ENCODE data around the gene RHBDD2. TPM values are rescaled to one million over a fixed set of nuclear protein-coding genes. Genes with fewer than 3 reads are reported as not detected.
"Not testable (repeated sequence)": the region's sequence is repeated elsewhere in the genome, so short reads cannot be mapped to it uniquely, and the experiment has no call there.

Gene RHBDD2
- total RNA-seq, 3 donors from 2014 or later = 43.9 to 50.5 (median 47.3) TPM

DNA sequence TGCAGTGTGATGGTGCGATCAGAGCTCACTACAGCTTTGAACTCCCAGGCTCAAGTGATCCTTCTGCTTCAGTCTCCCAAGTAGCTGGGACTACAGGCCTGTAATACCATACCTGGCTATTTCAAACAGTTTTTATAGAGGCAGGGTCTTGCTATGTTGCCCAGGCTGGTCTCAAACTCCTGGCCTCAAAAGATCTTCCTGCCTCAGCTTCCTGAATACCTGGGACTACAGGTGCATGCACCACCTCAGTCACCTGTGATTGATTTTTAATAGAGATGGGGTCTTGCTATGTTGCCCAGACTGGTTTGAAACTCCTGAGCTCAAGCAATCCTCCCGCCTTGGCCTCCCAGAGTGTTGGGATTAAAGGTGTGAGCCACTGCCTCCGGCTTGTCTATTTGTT lies 38.8 kb upstream of the RHBDD2 start:
- H3K36me3 ChIP-seq (ENCODE audit: low read depth) = no peaks in the 10 kb centered on the region
- ATAC-seq (no peak), DNase-seq (no peak)
- intact Hi-C loops (cut with DNase I, micrococcal nuclease) = no loop called here
- H3K4me3 ChIP-seq = no peak overlapping the region
- H3K9me3 ChIP-seq = no peaks in the 10 kb centered on the region
- no peaks in the 10 kb centered on the region for H3K4me1 ChIP-seq (ENCODE audit: low read depth)
- TF ChIP-seq, protein P1, sequence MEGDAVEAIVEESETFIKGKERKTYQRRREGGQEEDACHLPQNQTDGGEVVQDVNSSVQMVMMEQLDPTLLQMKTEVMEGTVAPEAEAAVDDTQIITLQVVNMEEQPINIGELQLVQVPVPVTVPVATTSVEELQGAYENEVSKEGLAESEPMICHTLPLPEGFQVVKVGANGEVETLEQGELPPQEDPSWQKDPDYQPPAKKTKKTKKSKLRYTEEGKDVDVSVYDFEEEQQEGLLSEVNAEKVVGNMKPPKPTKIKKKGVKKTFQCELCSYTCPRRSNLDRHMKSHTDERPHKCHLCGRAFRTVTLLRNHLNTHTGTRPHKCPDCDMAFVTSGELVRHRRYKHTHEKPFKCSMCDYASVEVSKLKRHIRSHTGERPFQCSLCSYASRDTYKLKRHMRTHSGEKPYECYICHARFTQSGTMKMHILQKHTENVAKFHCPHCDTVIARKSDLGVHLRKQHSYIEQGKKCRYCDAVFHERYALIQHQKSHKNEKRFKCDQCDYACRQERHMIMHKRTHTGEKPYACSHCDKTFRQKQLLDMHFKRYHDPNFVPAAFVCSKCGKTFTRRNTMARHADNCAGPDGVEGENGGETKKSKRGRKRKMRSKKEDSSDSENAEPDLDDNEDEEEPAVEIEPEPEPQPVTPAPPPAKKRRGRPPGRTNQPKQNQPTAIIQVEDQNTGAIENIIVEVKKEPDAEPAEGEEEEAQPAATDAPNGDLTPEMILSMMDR (IDR thresholded peaks at IDR 0.05) = no peak

DNA sequence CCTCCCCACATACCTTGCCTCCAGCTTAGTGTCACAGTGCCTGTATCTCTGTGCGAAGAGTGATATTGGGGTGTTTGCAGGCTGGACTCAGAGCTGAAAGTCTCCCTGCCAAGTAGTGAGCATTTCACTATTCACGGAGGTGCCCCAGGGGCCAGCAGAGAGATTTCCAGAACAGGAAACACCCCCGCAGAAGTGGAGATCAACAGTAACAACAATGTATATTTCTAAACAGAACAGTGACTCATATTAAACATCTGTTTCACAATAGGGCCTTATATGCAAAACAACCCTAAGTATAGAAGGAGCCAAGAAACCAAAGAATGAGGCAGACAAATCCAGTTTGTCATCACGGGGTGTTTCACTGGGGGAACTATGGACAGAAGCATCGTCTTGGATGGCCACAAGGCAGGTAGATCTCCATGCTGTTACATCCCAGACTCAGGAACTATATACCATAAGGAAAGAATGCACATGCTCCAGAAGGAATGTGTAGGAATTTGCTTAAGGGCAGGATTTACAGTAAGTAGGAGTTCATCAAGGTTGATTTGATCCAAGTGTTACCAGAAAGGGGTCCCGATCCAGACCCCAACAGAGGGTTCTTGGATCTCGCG lies 35.9 kb upstream of the RHBDD2 start:
- TF ChIP-seq, protein P1 (IDR thresholded peaks at IDR 0.05) = no peak
- intact Hi-C loops (cut with DNase I, micrococcal nuclease) = no loop called here
- DNase-seq = no peak
- no peak overlapping the region for H3K4me3 ChIP-seq
- no peaks in the 10 kb centered on the region for H3K9me3 ChIP-seq
- no peaks in the 10 kb centered on the region for H3K36me3 ChIP-seq (ENCODE audit: low read depth)
- ATAC-seq = peak; percentile 77
- no peaks in the 10 kb centered on the region for H3K4me1 ChIP-seq (ENCODE audit: low read depth)

DNA sequence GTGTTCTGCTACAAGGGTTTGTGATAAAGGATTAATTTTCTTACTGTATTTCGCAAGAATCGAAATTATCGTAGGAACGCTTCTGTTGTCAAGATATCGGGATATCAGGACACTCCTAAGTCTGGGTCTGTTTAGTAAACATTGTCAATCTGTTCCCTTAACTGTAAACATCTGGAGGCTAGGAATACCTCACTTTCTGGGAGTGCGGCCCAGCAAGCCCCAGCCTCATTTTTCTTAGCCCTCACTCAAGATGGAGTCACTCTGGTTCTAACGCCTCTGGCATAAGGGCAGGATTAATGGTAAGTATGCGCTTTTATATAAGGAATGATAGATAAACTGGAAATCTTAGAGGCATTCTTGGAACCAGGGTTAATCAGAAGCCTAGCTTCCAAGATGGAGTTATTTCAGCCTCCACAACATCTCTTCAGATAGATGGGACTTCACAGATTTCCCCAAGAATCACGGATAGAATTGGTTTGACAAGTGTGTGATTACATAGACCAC lies 35.2 kb upstream of the RHBDD2 start:
- intact Hi-C loops (cut with DNase I, micrococcal nuclease) = no loop called here
- Histone ChIP-seq H3K4me1 (ENCODE audit: low read depth) (no peaks in the 10 kb centered on the region), H3K4me3 (no peak overlapping the region), H3K9me3 (no peaks in the 10 kb centered on the region), H3K36me3 (ENCODE audit: low read depth) (no peaks in the 10 kb centered on the region)
- TF ChIP-seq, protein P1 (IDR thresholded peaks at IDR 0.05) = no peak
- ATAC-seq (no peak), DNase-seq (no peak)

DNA sequence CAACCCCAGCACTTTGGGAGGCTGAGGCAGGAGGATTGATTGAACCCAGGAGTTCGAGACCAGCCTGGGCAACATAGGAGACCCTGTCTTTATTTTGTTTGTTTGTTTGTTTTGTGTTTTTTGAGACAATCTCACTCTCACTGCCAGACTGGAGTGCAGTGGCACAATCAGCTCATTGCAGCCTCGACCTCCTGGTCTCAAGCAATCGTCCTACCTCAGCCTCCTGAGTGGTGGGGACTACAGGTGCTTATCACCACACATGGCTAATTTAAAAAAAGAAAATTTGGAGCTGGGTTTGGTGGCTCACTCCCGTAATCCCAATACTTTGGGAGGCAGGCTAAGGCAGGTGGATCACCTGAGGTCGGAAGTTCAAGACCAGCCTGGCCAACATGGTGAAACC lies 34.7 kb upstream of the RHBDD2 start:
- no peaks in the 10 kb centered on the region for H3K9me3 ChIP-seq

DNA sequence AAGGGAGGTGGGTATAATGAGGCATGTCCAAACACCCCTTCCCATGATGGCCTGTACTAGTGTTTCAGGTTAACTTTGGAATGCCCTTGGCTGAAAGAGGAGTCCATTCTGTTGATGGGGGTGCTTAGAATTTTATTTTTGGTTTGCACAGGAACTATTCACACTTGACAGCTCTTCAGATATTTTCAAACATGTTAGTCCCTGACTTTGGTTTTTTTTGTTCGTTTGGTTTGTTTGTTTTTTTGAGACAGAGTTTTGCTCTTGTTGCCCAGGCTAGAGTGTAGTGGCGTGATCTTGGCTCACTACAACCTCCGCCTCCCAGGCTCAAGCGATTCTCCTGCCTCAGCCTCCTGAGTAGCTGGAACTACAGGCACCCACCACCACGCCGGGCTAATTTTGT lies 33.7 kb upstream of the RHBDD2 start:
- DNase-seq; H3K4me1 ChIP-seq (ENCODE audit: low read depth); ATAC-seq; intact Hi-C loops (cut with DNase I, micrococcal nuclease); H3K4me3 ChIP-seq; H3K36me3 ChIP-seq (ENCODE audit: low read depth); H3K9me3 ChIP-seq: not testable (repeated sequence)

More for the DNA sequence above, 34.7 kb upstream of the RHBDD2 start:
- intact Hi-C loops (cut with DNase I, micrococcal nuclease) = no loop called here
- H3K4me3 ChIP-seq = no peak overlapping the region
- no peaks in the 10 kb centered on the region for H3K4me1 ChIP-seq (ENCODE audit: low read depth)
- no peak for ATAC-seq
- no peaks in the 10 kb centered on the region for H3K36me3 ChIP-seq (ENCODE audit: low read depth)
- no peak for DNase-seq
- TF ChIP-seq, protein P1 (IDR thresholded peaks at IDR 0.05) = no peak

DNA sequence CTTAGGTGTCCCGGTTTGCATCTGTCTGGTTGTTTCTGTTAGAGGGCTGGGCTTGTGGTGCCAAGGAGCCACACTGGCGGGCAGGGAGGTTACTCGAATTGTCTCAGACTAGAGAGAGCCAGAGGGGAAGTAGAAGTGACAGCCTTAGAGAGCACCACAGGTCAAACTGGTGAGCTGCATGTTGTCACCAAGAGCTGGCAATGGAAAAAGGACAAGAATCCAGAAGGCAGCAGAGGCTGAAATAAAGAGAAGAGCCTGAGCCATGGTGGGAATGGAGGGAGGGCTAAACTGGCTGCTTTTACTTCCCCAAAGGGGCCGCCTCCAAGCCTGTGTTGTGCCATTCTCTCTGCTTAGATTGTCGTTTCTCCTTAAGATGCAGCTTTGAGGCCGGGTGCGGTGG lies 31.1 kb upstream of the RHBDD2 start:
- Histone ChIP-seq H3K4me1 (ENCODE audit: low read depth) (no peaks in the 10 kb centered on the region), H3K4me3 (no peak overlapping the region), H3K36me3 (ENCODE audit: low read depth) (no peaks in the 10 kb centered on the region), H3K9me3 (no peaks in the 10 kb centered on the region)
- intact Hi-C loops (cut with DNase I, micrococcal nuclease) = no loop called here
- TF ChIP-seq, protein P1 (IDR thresholded peaks at IDR 0.05) = no peak
- DNase-seq = no peak
- ATAC-seq = no peak

Measured in mucosa of descending colon (tissue), 3 donors.